HL-60/S4 treated with retinoic acid at 250 ng/mL for 4 days and 3 days (cell line): ENCODE measurements around the gene DCAF16.
"Not testable (repeated sequence)": the region's sequence is repeated elsewhere in the genome, so short reads cannot be mapped to it uniquely, and the experiment has no call there.

ENCODE experiments used
- in situ Hi-C: fragments of 300-500 bp; cut with MboI; formaldehyde crosslinking; loops from 2 replicates; pipeline ENCODE4 v1.7.0; 2022; ENCODE audit warnings: low sequenced_read_pairs

Gene DCAF16

DNA sequence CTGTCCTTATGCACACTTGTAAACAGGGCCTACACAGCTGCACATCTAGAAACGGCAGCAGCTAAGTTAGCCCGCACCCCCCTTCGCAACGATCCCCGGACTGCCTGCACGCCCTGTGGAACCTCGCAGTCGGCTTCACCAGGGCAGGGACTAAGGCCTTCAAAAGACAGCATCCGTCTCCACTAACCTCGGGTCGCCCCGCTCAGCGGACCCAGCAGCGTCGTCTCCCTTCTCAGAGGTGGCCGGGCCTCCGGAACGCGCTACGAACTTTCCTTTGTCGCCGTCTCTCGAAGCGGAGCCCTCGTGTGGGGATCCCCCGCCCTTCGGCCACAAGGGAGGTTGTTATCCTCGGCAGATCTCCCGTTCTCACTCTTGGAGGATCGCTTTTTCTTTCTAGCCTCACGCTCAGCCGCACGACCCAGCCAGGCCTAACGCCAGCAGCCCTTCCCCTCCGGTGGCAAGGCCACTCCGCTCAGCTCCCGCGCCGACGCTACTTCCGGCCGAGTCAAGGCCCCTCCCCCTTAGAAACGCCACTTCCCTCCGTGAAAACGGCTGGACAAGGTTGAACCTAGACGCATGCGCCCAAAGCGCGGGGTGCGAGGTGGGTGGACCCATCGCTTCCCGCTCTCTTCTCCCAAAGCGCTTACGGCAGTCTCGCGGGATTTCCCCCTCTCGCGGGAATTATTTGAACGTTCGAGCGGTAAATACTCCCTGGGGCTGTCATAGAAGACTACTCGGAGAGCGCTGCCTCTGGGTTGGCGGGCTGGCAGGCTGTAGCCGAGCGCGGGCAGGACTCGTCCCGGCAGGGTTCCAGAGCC lies at the start of gene DCAF16, which contains the start of gene NCAPG:
DCAF16 (minus strand) TSS at position 498 of the 818 bp plus-strand sequence. CDS start 6,616 bp downstream, outside the sequence.
NCAPG (plus strand) TSS at position 720 of the 818 bp plus-strand sequence. CDS start 99 bp downstream, outside the sequence.
- in situ Hi-C loops = loop anchor here (25.0 kb wide), 2 partner anchors 248 to 552 kb away; no protein-coding TSS in a partner anchor

DNA sequence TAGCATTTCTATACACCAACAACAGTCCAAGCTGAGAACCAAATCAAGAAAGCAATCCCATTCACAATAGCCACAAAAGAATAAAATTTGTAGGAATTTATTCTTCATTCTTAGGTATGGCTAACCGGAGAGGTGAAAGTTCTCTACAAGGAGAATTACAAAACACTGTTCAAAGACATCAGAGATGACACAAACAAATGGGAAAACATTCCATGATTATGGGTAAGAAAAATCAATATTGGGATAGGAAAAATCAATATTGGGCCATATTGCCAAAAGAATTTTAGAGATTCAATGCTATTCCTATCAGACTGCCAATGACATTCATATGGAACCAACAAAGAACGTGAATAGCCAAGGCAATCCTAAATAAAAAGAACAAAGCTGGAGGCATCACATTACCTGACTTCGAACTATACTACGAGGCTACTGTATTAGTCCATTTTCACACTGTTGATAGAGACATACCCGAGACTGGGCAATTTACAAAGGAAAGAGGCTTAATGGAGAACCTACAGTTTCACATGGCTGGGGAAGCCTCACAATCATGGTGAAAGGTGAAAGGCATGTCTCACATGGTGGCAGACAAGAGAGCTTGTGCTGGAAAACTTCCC lies 49.3 kb upstream of the DCAF16 start:
- in situ Hi-C loops = no loop called here

DNA sequence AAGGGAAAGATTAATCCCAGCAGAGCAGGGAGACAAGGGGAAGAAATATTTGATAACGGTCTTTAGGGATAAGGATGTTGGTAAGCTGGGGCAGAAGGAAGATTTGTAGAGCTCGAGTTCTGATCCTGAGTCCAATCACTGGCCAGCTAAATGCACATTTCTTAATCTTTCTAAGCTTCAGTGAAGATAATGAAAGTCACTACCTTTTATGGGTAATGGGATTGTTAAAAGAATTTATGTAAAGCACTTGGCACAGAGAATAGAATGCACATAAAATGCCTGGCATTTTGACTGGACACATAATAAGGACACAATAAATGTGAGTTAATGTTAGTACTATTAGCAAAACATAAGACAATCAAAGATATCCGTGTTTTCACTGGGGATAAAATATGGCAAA lies 43.5 kb upstream of the DCAF16 start:
- in situ Hi-C loops = no loop called here

DNA sequence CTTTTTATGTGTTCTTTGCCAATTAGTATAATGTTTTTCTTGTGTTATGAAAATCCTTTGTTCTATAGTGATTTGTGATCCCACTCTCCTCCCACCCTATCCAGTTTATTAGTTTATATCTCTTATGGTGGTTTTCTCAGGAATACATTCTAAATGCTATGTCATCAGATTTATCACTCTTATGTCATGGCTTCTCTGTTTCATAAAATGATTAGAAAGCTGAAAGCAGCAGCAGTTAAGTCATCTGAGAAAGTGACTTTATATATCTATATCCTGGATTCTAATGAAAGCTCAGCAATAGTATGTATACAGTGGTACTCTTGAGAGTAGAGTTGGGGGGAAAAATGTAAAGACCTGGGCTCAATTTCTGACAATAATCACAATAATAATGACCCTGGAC lies 41.4 kb upstream of the DCAF16 start:
- in situ Hi-C loops = no loop called here

GRCh38 chr4:17850295-17850694 lies 39.7 kb upstream of the DCAF16 start:
- in situ Hi-C loops = not testable (repeated sequence)

DNA sequence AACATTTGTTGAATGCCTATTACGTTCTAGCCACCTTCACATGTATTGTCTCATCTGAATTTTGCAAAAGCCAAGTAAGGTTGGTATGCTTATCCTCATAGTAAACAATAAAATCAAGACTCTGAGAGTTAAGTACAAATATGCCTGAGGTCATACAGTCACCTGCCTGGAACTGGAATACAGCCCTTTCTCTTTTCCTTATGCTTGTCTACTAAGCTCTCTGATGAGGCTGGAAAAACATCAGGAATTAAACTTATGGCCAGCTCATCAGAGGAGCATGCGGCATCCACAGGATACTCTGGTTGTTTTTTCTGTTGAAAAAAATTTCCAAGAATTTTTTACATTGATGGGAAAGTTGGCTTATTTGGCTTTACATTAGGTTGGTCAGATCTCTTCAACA lies 35.7 kb upstream of the DCAF16 start:
- in situ Hi-C loops = no loop called here

DNA sequence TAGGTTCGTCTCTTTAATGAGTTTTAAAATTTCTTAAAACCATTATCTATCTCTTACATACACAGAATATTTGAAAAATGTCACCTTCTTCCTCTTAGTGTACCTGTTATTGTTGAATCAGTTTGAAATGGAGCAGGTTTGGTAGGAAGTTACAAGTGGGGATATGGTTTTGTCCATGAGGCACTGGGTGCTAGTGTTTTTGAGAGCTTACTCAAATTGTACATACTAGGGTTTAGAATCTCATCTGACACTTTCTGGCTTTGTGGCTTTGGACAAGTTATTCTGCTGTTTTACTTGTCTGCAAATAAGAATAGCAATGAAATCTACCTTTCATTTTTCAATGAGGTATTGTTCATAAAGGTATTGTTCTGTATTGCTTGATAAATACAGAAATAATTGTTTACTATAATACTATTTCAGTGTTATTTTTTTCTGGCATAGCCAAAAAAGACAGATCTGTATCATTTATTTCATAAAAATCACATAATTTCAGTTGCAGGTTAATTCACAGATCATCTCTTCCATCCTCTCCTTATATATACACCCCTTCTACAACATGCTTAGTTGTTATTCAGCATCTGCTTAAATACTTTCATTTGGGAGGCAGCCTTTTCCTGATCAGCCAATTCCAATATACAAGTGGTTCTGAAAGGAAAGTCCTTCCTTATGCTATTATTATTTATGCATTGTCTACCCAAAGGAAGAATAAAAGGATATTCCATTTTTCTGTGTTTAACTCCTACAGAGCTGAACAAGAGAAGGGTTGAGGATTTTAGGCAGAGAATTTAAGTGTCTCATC lies 13.5 kb upstream of the DCAF16 start:
- in situ Hi-C loops = loop anchor here (25.0 kb wide), 2 partner anchors 262 to 538 kb away; no protein-coding TSS in a partner anchor

- in situ Hi-C loops = loop anchor here (25.0 kb wide), 2 partner anchors 255 to 545 kb away; no protein-coding TSS in a partner anchor
Measured at GRCh38 chr4:17817027-17817426, 6.5 kb upstream of the DCAF16 start.

DNA sequence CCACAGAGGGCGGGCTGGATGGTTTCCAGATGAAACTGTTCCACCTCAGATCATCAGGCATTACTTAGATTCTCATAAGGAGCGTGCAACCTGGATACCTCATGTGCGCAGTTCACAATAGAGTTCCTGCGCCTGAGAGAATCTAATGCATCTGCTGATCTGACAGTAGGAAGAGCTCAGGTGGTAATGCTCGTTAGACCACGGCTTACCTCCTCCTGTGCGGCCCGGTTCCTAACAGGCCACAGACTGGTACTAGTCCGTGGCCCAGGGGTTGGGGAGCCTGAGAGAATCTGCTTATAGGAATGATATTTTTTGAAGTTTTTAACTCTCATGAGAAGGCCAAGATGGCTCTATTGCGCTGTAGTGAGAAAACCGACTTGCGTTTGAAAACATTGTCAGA lies 5.6 kb upstream of the DCAF16 start:
- in situ Hi-C loops = loop anchor here (25.0 kb wide), 2 partner anchors 254 to 546 kb away; no protein-coding TSS in a partner anchor

DNA sequence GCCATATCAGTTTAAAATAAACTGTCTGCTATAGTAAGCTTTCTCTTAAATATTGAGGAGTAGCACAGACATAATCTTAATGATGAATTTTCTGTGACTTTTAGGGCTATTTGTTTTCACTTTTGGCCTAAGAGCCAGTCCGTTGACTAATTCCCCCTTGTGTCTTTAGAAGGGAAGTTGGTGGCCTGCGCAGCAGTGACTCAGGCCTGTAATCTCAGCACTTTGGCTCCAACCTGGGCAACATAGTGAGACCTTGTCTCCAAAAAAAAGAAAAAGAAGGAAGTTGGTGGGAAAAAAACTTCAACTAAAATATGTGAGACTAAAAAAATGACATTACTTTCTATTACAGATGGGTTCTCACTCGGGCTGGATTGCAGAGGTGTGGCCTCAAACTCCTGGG lies 3.6 kb upstream of the DCAF16 start:
- in situ Hi-C loops = loop anchor here (25.0 kb wide), 2 partner anchors 252 to 548 kb away; no protein-coding TSS in a partner anchor

DNA sequence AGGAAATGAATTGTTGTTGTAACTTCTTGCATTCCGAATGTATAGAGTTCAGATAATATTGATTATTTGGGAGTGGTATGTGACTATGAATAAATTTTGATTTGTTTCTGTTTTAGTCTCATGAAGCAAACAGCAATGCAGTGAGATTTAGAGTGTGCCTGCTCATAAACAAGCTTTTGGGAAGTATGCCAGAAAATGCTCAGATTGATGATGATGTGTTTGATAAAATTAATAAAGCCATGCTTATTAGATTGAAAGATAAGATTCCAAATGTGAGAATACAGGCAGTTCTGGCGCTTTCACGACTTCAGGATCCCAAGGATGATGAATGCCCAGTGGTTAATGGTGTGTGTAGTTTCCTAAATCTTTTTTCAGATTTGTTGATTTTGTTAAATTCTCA lies 2.2 kb upstream of the DCAF16 start:
- in situ Hi-C loops = loop anchor here (25.0 kb wide), 2 partner anchors 250 to 550 kb away; no protein-coding TSS in a partner anchor

- in situ Hi-C loops = loop anchor here (25.0 kb wide), 2 partner anchors 250 to 550 kb away; no protein-coding TSS in a partner anchor
Measured at GRCh38 chr4:17812125-17812524, 1.6 kb upstream of the DCAF16 start.

DNA sequence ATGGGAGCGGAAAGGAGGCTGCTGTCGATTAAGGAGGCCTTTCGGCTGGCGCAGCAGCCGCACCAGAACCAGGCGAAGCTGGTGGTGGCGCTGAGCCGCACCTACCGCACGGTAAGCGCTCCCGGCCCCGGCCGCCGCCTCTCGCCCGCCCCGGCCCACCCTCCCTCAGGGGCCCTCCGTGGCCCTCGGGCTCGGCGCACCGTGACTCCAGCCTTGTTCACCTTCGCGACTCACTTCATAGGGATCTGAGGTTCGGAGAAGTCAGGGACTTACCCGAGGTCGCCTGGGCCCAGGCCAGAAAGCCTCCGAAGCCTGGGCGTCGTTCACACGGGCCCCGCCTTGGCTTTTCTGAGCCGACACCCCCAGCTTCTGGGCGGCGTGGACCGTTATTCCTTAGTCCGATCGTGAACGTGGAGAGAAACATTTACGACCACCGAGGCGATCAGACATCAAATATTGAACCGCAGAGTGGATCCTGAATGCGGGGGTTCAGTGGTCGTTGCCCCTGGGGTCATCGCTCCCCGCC lies 584 bp upstream of the DCAF16 start:
- in situ Hi-C loops = loop anchor here (25.0 kb wide), 2 partner anchors 249 to 551 kb away; no protein-coding TSS in a partner anchor

DNA sequence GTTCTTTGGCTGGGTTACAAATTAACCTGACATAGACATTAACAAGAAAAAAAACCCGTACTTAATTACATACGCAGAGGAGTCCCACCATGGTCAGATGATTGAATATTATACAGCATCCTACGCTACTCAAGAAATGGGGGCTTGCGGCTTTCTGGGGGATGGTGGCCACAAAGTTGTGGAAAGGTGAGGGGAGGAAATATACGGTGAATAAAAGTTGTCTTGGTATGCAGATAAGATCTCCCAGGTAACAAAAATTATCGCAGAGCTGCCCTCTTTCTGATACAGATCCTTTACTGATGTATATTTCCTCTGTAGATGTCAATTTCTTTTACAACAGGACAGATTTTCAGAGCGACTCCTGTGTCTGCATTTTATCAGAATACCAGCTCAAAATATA lies 890 bp downstream of the DCAF16 start:
- in situ Hi-C loops = loop anchor here (25.0 kb wide), 2 partner anchors 247 to 553 kb away; no protein-coding TSS in a partner anchor

- in situ Hi-C loops = loop anchor here (25.0 kb wide), 2 partner anchors 245 to 555 kb away; no protein-coding TSS in a partner anchor
Measured at GRCh38 chr4:17807446-17807845, 3.1 kb downstream of the DCAF16 start.

- in situ Hi-C loops = loop anchor here (25.0 kb wide), 2 partner anchors 243 to 557 kb away; no protein-coding TSS in a partner anchor
Measured at GRCh38 chr4:17805580-17806155, 4.9 kb downstream of the DCAF16 start.

DNA sequence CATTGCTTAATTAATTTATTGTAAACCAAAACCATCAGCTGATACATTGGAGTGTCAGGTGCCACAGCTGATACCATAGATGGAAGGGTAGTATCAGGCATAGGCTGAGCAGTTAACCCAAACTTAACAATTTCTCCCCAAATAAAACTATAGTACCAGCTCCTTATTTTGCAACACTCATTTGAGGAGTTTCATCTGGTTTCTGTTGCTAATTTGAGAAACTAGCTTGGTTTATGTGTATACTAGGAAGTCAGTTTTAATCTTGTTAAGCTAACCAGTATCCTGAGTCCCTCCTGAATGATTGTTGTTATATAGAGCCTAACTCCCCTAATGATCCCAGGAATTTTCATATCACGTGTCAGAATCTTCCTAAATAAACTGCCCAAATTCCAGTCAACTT lies 12.7 kb downstream of the DCAF16 start:
- in situ Hi-C loops = no loop called here

DNA sequence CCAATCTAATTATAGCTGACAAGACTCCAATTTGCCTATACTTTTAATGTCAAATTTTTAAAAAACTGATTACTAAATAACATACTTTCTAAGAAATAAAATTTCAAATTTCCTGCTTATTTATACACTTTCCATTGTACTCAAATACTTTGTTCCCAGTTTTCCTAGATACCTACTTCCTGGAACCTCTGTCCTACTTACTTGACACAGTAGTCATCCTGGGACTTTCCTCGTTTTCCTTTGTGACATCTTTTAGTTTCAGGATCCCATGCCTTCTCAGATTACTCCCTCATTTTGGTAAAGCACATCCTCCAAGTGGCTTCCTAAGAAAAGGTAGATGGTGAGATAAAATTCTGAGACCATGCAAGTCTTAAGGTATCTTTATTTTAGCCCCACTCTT lies 15.8 kb downstream of the DCAF16 start:
- in situ Hi-C loops = no loop called here

DNA sequence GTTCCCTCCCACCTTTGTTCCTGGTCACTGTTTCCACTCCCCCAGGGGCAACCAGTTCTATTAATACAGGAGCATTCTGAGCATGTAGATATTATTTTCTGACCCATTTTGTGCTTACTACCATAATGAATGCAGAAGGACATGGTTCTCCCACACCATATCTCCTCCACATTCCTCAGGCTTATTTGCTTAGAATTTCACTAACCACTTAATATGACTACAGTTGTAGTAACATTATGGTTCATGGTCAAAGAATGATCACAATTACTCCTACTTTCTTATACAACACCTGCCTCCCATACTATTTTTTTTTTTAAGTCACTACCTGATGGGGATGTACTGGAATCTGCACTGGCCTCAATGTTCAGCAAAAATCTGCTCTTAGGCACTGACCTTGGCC lies 21.6 kb downstream of the DCAF16 start:
- in situ Hi-C loops = no loop called here

- in situ Hi-C loops = no loop called here
Measured at GRCh38 chr4:17787315-17787714, 23.2 kb downstream of the DCAF16 start.
